ENCODE measurements around the gene TANC1. TPM values are rescaled to one million over a fixed set of nuclear protein-coding genes. Genes with fewer than 3 reads are reported as not detected.

The TANC1 gene
- total and polyA plus RNA-seq, 2 experiments from 2014 or later, result 8.2 to 12.1 TPM

DNA sequence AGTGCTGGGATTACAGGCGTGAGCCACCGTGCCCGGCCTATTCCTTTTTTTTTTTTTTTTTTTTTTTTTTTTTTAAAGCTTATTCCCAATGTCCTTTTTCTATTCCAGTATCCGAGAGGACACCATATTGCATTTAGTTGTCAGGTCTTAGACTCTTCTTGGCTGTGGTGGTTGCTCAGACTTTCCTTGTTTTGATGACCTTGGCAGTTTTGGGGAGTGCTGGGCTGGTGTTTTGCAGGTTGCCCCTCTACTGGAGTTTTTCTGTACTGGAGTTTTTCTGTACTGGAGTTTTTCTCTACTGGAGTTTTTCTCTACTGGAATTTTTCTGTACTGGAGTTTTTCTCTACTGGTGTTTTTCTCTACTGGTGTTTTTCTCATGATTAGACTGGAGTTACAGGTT, 149.2 kb downstream of the TANC1 start:
- no peak overlapping the region for H3K4me2 ChIP-seq (ENCODE audit: unreplicated experiment)
- WGBS, 2 experiments (ENCODE audit: low coverage in 1 of 2, low lambda C conversion rate in 2 of 2, missing lambda C conversion rate in 2 of 2), result 80 to 84% methylated on average over 4 of the region's 4 CpGs
- no peak overlapping the region for H3K4me3 ChIP-seq
- H3K9ac ChIP-seq, result no peak overlapping the region
- H4K20me1 ChIP-seq (ENCODE audit: insufficient read depth), result no peaks in the 10 kb centered on the region
- peaks cover 13% of the 10 kb centered on the region; the same call in 1 of the 2 replicates for H3K79me2 ChIP-seq (ENCODE audit: insufficient read depth)
- H2AFZ ChIP-seq, result no peak overlapping the region
- no peak for DNase-seq
- no peaks in the 10 kb centered on the region for H3K27me3 ChIP-seq (replicated peaks; ENCODE audit: insufficient read depth)
- H3K36me3 ChIP-seq (ENCODE audit: low read depth), result no peaks in the 10 kb centered on the region
- TF ChIP-seq EZH2 (IDR thresholded peaks at IDR 0.05; ENCODE audit: insufficient read depth, poor library complexity, severe bottlenecking), result no peak
- TF ChIP-seq EZH2phosphoT487 (IDR thresholded peaks at IDR 0.05; ENCODE audit: insufficient read depth, low read depth), result no peak
- H3K27ac ChIP-seq, result no peak overlapping the region
- no peaks in the 10 kb centered on the region for H3K9me2 ChIP-seq (ENCODE audit: insufficient read depth)
- peaks cover 5% of the 10 kb centered on the region for H3K4me1 ChIP-seq (ENCODE audit: insufficient read depth)
- no peaks in the 10 kb centered on the region for H3F3A ChIP-seq (ENCODE audit: insufficient read depth)
- no peaks in the 10 kb centered on the region for H3K9me3 ChIP-seq (ENCODE audit: low read depth)
- in situ Hi-C loops (cut with MboI), result loop anchor here (5.0 kb wide), 1 partner anchor 220 kb away; no protein-coding TSS in a partner anchor

GRCh38 chr2:159118115-159118858, 149.8 kb downstream of the TANC1 start:
- H3K27ac ChIP-seq, result no peak overlapping the region
- H3K79me2 ChIP-seq (ENCODE audit: insufficient read depth), result peaks cover 20% of the 10 kb centered on the region; the same call in 1 of the 2 replicates
- H2AFZ ChIP-seq, result no peak overlapping the region
- in situ Hi-C loops (cut with MboI), result loop anchor here (5.0 kb wide), 1 partner anchor 221 kb away; no protein-coding TSS in a partner anchor
- no peaks in the 10 kb centered on the region for H3K9me2 ChIP-seq (ENCODE audit: insufficient read depth)
- WGBS, 2 experiments (ENCODE audit: low coverage in 1 of 2, low lambda C conversion rate in 2 of 2, missing lambda C conversion rate in 2 of 2), result 47 to 50% methylated on average over 11 of the region's 11 CpGs
- TF ChIP-seq EZH2phosphoT487 (IDR thresholded peaks at IDR 0.05; ENCODE audit: insufficient read depth, low read depth) (no peak), EZH2 (IDR thresholded peaks at IDR 0.05; ENCODE audit: insufficient read depth, poor library complexity, severe bottlenecking) (no peak)
- no peak overlapping the region for H3K9ac ChIP-seq
- no peaks in the 10 kb centered on the region for H4K20me1 ChIP-seq (ENCODE audit: insufficient read depth)
- H3K36me3 ChIP-seq (ENCODE audit: low read depth), result no peaks in the 10 kb centered on the region
- DNase-seq, result peak; percentile 84
- H3F3A ChIP-seq (ENCODE audit: insufficient read depth), result no peaks in the 10 kb centered on the region
- H3K4me1 ChIP-seq (ENCODE audit: insufficient read depth), result peaks cover 5% of the 10 kb centered on the region
- H3K9me3 ChIP-seq (ENCODE audit: low read depth), result no peaks in the 10 kb centered on the region
- no peak overlapping the region for H3K4me2 ChIP-seq (ENCODE audit: unreplicated experiment)
- H3K4me3 ChIP-seq, result no peak overlapping the region
- H3K27me3 ChIP-seq (replicated peaks; ENCODE audit: insufficient read depth), result no peaks in the 10 kb centered on the region

GRCh38 chr2:159118859-159119500, 150.5 kb downstream of the TANC1 start:
- Histone ChIP-seq H3K27me3 (replicated peaks; ENCODE audit: insufficient read depth) (no peaks in the 10 kb centered on the region), H3K9me2 (ENCODE audit: insufficient read depth) (no peaks in the 10 kb centered on the region), H3K79me2 (ENCODE audit: insufficient read depth) (peaks cover 25% of the 10 kb centered on the region; the same call in 1 of the 2 replicates), H3K4me2 (ENCODE audit: unreplicated experiment) (no peak overlapping the region), H3K9me3 (ENCODE audit: low read depth) (no peaks in the 10 kb centered on the region), H2AFZ (no peak overlapping the region), H3K27ac (no peak overlapping the region), H3K4me3 (no peak overlapping the region), H3K9ac (no peak overlapping the region), H3F3A (ENCODE audit: insufficient read depth) (peaks cover 4% of the 10 kb centered on the region), H3K36me3 (ENCODE audit: low read depth) (no peaks in the 10 kb centered on the region), H4K20me1 (ENCODE audit: insufficient read depth) (no peaks in the 10 kb centered on the region), H3K4me1 (ENCODE audit: insufficient read depth) (peaks cover 11% of the 10 kb centered on the region)
- DNase-seq, result no peak
- WGBS, 2 experiments (ENCODE audit: low coverage in 1 of 2, low lambda C conversion rate in 2 of 2, missing lambda C conversion rate in 2 of 2), result 73 to 80% methylated on average over 2 of the region's 2 CpGs
- TF ChIP-seq EZH2 (IDR thresholded peaks at IDR 0.05; ENCODE audit: insufficient read depth, poor library complexity, severe bottlenecking) (no peak), EZH2phosphoT487 (IDR thresholded peaks at IDR 0.05; ENCODE audit: insufficient read depth, low read depth) (no peak)
- in situ Hi-C loops (cut with MboI), result loop anchor here (5.0 kb wide), 1 partner anchor 222 kb away; no protein-coding TSS in a partner anchor

- Histone ChIP-seq H3K4me1 (ENCODE audit: insufficient read depth) (peaks cover 19% of the 10 kb centered on the region), H3K27me3 (replicated peaks; ENCODE audit: insufficient read depth) (no peaks in the 10 kb centered on the region), H3K9ac (no peak overlapping the region), H3K4me2 (ENCODE audit: unreplicated experiment) (no peak overlapping the region), H3K9me3 (ENCODE audit: low read depth) (no peaks in the 10 kb centered on the region), H3K27ac (no peak overlapping the region), H3K4me3 (no peak overlapping the region), H2AFZ (no peak overlapping the region), H4K20me1 (ENCODE audit: insufficient read depth) (no peaks in the 10 kb centered on the region), H3K9me2 (ENCODE audit: insufficient read depth) (no peaks in the 10 kb centered on the region), H3F3A (ENCODE audit: insufficient read depth) (peaks cover 11% of the 10 kb centered on the region), H3K79me2 (ENCODE audit: insufficient read depth) (peaks cover 25% of the 10 kb centered on the region; the same call in 1 of the 2 replicates), H3K36me3 (ENCODE audit: low read depth) (no peaks in the 10 kb centered on the region)
- DNase-seq, result peak; percentile 52
- TF ChIP-seq EZH2phosphoT487 (IDR thresholded peaks at IDR 0.05; ENCODE audit: insufficient read depth, low read depth) (no peak), EZH2 (IDR thresholded peaks at IDR 0.05; ENCODE audit: insufficient read depth, poor library complexity, severe bottlenecking) (no peak)
- in situ Hi-C loops (cut with MboI), result loop anchor here (5.0 kb wide), 1 partner anchor 222 kb away; no protein-coding TSS in a partner anchor
- WGBS, 2 experiments (ENCODE audit: low coverage in 1 of 2, low lambda C conversion rate in 2 of 2, missing lambda C conversion rate in 2 of 2), result 81% methylated on average over 8 of the region's 8 CpGs
Measured at GRCh38 chr2:159119652-159120257, 151.3 kb downstream of the TANC1 start.

Data from GM23248 (cell line).